ENCODE data around the gene KLHL3. TPM values are rescaled to one million over a fixed set of nuclear protein-coding genes. Genes with fewer than 3 reads are reported as not detected.

Gene KLHL3
- total and polyA plus RNA-seq, 9 of the 15 experiments (the other 6 are each of a cell fraction or from before 2014, with no cell fraction given), result under 0.01 to 1.5 (median 0.22) TPM

- no peaks in the 10 kb centered on the region for H3K4me1 ChIP-seq (replicated peaks in 1 of 2; ENCODE audit: control insufficient read depth in 2 of 2, insufficient read depth in 2 of 2, low read length in 2 of 2)
- no peak overlapping the region for H3K4me2 ChIP-seq (ENCODE audit: insufficient read depth, low read length)
- H2AFZ ChIP-seq (ENCODE audit: low read depth, low read length), result no peak overlapping the region
- ChIA-PET CTCF (ENCODE audit: low intra/inter-chr PET ratio) (no interaction called here), POLR2A (interaction anchor here (0.5 kb wide), 1 partner anchor 144 kb away, joined by 3 read pairs; no protein-coding TSS in a partner anchor)
- no peaks in the 10 kb centered on the region for H3K79me2 ChIP-seq (ENCODE audit: control insufficient read depth, insufficient read depth, low read length)
- H3K9me3 ChIP-seq (replicated peaks; ENCODE audit: control insufficient read depth, insufficient read depth, low read depth, low read length), result no peaks in the 10 kb centered on the region
- in situ Hi-C loops (cut with MboI) (no loop called here), intact Hi-C loops (cut with micrococcal nuclease) (no loop called here)
- no peak for ATAC-seq
- no peaks in the 10 kb centered on the region for H3K9me1 ChIP-seq (ENCODE audit: control insufficient read depth, insufficient read depth, low read length)
- no peak for DNase-seq (ENCODE audit: extremely low read depth in 1 of 4, low spot score in 3 of 4)
- no peak overlapping the region for H3K4me3 ChIP-seq
- no peak overlapping the region for H3K27ac ChIP-seq (ENCODE audit: extremely low read depth, low read depth, low read length)
- H4K20me1 ChIP-seq (replicated peaks; ENCODE audit: control insufficient read depth, insufficient read depth, low read length), result no peaks in the 10 kb centered on the region; the same call in 1 of the 2 replicates
- no TSS peak for BruUV-seq (replicated peaks)
- 0% methylated on average over 2 of the region's 2 CpGs for WGBS (ENCODE audit: insufficient coverage, low coverage, missing lambda C conversion rate)
- no peak for FAIRE-seq
- H3K27me3 ChIP-seq (ENCODE audit: control insufficient read depth in 2 of 2, insufficient read depth in 2 of 2, low read length in 2 of 2), result peaks cover 9 to 33% of the 10 kb centered on the region in 2 experiments; a peak in 4 of 5 replicates
- no peak overlapping the region for H3K9ac ChIP-seq (ENCODE audit: insufficient read depth in 1 of 2, low read depth in 2 of 2, low read length in 2 of 2)
- no peaks in the 10 kb centered on the region for H3K36me3 ChIP-seq (ENCODE audit: control insufficient read depth, insufficient read depth, low read length)
- no peak for TF ChIP-seq ZBTB9 (CRISPR knock-in tag; IDR thresholded peaks at IDR 0.05)
- TF ChIP-seq LEF1 (IDR thresholded peaks at IDR 0.05), result no peak
- TF ChIP-seq E4F1 (CRISPR knock-in tag; IDR thresholded peaks at IDR 0.05; ENCODE audit: borderline replicate concordance), result no peak
- no peak for TF ChIP-seq NRF1 (conservative IDR thresholded peaks at IDR 0.05 in 1 of 2, IDR thresholded peaks at IDR 0.05 in 1 of 2)
- TF ChIP-seq ATF2 (CRISPR knock-in tag; IDR thresholded peaks at IDR 0.05), result no peak
- no peak for TF ChIP-seq ZNF589 (CRISPR knock-in tag; IDR thresholded peaks at IDR 0.05; ENCODE audit: low read depth)
- no peak for TF ChIP-seq HNRNPH1 (optimal IDR thresholded peaks at IDR 0.05; ENCODE audit: low read depth, low read length)
- TF ChIP-seq ETS2 (tag; IDR thresholded peaks at IDR 0.05; ENCODE audit: borderline replicate concordance, poor library complexity, severe bottlenecking), result no peak
- TF ChIP-seq ARID4B (CRISPR knock-in tag; IDR thresholded peaks at IDR 0.05), result no peak
- TF ChIP-seq STAT5A (IDR thresholded peaks at IDR 0.05; ENCODE audit: borderline replicate concordance, low read length), result no peak
- no peak for TF ChIP-seq ZNF140 (CRISPR knock-in tag; IDR thresholded peaks at IDR 0.05)
Observed at GRCh38 chr5:137609127-137609526, 126.8 kb downstream of the KLHL3 start.
